Central memory CD4-positive, alpha-beta T cell (primary cell): Measurements from ENCODE around the gene BTBD7.
A peak's percentile ranks its signal among the peaks of the same experiment; 100 is the strongest.
"Not testable (repeated sequence)": the region's sequence is repeated elsewhere in the genome, so short reads cannot be mapped to it uniquely, and the experiment has no call there.

Source experiments
- DNase-seq: peaks from one replicate; pipeline ENCODE4 v3.0.0; 2022

Gene BTBD7

DNA sequence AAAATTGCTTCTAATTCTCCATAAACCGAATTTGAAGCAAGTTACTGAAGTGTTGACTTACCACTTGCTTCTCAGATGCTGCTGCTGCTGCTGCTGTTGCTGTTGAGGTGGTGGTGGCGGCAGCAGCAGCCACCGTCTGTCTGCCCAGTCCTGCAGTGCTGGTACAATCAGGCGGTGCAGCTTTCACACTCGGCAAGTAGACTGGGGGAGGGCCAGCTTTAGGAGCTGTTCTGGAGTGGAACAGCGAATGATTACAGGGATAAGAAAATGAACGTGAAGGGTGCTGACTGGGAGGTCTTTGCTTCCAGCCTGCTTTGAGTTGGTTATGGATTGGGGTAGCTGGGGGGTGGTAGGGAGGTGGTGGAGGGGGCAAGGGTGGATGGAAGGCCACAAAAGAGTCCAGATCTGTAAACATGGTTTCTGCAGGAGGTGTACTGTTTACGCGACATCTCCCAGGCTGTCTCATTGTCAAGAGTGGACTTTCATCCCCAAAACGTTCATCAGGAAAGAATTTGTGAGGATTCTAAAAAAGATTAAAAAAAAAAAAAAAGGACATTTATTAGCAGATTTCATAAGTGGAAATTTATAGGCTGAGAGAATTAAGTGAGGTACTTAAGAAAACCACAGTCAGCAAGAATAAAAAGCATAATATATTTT is 86.9 kb downstream of the BTBD7 start:
- DNase-seq, result no peak

DNA sequence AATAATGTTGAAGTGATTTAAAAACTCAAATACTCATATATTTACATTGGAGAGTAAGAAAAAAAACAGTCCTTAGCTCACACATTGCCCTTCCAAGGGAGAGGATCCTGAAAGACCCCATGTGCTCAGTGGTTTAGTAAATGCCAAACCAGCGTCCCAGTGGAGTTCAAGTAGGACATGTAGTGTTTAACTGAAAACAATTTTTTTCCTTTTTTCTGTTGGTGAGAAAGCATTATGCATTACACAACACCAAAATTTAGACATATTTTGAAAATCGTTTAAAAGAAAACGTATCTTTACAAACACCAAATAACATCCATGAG is 92.2 kb downstream of the BTBD7 start:
- no peak for DNase-seq

DNA sequence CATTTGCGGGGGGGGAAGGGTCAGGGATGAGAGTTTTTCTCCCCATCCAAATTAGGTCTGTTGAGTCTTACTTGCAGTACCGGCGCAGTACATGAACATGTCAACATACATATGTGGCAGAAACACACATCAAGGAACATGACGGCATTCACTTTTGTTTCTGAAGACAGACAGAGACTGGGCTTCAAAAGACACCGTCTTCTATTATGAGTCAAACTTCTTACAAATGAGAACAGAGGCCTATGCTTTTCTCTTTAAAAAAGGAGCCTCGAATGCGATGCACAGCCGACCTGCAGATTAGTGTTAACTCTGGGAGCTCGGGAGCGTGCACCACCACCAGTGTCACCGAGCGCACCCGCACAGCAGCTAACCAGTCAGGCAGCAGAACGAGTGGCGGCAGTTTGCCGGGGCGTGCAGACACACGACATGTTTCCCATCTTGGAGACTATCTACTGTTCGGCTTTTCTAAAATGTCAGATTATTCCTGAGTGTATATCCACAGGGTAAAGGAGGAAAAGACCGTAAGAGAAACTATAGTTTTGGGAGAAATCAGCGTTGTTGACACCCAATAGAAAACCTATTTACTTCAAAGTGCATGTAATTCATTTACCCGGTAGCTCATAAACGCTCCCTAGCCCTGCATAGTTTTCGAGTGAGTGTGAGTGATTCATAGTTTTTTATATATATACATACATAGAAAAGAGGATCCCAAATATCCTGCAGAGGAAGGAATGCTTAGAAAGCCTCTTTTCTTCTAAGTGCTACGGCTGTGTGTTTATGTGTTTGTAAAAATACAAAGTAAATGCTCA is 92.8 kb downstream of the BTBD7 start:
- no peak for DNase-seq

DNA sequence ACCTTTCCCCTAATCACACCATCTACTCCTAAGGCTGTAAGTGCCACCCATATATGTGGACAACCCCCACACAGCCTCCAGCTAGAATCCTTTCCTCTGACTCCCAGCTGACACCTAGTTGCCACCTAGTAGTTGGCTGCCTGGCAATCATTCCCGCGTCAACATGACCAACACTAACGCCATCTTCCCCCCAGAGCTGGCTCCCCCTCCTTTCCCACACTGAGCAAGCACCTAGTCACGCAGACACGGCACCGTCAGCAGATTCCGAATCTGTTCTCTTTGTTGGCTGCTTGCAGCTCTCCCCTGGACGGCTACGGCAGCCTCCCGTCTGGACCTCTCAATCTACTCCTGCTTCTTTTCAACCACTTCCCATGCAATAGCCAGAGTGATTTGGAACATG is 98.0 kb downstream of the BTBD7 start:
- no peak for DNase-seq

DNA sequence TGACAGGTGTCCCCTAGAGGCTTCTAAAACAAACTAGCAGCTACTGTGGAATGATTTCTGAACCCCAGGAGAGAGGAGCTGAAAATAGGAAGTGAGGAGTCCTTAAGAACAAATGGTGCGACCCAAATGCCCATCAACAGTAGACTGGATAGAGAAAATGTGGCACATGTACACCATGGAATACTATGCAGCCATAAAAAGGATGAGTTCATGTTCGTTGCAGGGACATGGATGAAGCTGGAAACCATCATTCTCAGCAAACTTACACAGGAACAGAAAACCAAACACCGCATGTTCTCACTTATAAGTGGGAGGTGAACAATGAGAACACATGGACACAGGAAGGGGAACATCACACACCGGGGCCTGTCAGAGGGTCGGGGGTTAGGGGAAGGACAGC is 99.8 kb downstream of the BTBD7 start:
- not testable (repeated sequence) for DNase-seq

DNA sequence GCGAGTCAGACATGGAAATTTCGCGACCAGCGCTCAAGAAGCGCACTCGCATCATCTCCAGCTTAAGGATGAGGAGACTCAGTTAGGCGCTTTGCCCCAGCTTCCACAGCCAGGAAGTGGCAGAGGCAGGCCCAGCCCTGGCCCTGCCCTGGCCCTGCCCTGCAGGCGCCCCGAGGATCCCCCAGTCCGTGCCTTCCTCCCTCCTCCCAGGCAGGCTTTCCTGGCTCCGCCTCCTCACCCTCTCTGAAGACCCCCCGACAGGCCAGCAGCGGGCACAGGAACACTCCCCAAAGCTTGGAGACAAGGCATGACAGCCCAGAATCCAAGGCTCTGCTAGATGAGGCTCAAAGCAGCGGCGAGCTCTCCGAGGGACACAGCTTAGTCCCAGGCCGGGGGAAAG is 100.7 kb downstream of the BTBD7 start:
- no peak for DNase-seq

DNA sequence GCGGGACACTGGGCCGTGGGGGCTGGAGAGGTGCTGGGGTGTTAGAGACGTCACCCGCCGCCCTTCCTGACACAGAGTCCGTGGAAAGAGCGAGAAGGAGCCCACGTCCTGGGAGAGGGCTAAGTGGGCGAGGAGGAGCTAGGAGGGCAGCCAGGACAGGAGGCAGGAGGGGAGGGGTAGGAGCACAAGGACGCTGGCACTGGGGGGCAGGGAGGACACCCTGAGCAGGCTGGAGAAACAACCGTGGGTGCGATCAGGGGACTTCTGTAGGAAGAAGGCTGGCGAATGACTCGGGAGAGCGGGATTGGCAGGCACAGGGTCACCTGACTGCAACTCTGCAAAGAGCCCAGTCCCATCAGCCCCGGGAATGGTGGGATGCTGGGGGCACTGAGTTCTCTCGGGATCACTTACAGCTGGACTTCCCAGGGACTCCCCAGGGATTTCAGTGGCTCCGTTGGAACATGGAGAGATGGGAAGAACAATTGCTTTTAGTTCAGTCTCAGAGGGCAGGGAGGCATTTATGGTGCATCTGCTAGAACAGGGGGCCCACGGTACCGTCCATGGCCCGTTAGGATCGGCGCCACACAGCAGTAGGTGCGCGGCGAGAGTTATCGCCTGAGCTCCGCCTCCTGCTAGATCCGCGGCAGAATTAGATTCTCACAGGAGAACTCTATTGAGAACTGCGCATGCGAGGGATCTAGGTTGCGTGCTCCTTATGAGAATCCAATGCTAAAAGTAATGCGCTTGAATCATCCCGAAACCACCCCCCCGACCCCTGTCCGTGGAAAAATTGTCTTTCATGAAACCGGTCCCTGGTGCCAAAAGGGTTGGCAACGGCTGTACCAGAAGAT is 101.5 kb downstream of the BTBD7 start:
- no peak for DNase-seq

DNA sequence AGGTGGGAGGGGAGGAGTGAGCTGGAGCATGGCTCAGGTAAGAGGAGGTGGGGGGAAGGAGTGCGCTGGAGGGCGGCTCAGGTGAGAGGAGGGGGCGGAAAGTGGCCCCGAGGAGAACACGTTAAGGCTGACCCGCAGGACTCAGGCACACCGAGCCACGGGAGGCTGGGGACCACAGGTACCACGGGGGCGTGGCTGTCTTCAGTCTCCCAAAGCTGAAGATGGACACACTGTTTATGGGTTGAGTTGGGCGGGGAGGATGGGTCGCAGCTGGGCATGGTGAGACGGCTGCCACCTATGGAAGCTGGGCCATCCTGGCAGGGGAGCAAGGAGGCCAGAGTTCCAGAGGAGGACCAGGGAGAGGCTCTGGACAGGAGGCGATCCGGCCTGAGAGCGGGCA is 102.3 kb downstream of the BTBD7 start:
- no peak for DNase-seq

DNA sequence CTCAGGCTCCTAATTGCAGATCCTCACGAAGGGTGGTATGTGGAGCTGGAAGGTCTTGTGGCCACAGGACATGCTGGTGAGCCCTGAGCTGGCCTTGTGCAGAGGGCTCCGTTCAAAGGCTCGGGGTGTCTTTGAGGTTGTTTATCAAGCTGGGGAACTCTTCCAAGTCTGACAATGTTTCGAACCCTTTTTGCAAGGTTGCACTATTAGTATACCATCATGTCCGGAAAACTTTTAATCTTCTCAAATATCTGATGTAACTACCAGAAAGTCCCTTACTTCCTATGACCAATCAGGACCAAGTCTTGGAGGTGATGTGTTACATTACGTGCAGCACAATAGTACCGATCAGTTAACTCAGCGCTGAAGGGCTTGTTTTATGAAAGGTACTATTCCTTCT is 104.3 kb downstream of the BTBD7 start:
- no peak for DNase-seq

DNA sequence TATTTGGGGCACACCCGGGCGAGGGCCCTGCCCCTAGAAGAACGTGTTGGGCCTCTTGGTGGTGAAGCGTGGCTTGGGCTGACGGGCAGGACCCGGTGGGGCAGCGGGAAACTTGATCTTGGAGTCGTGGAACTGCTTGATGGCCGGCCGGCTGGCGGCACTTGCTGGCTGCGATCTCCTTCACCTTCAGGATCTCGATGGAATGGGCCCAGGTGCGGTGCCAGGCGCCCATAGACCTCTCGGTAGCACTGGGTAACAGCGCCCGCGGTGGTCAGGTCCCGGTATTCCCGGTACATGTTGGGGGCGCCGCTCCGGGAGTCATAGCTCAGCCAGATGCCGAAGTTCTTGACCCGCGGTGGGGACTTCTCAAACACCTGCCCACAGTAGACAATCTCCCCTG is 109.3 kb downstream of the BTBD7 start:
- no peak for DNase-seq

DNA sequence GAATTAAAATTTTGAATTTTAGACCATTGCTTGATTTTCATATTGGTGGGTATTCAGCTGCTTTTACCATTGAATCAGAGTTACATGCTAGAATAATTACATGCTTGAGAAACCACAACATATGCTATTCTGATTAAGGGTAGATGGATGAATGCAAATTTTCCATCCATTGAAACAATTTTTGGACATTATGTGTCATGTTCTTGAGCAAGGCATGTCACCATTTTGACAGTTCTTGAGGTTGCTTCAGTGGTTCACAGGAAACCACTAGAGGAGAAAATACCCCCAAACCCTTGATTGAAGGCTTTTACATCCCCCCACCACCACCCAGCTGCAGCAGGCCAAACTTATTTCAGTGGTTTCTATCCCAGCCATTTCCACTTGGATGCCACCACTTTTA is 112.3 kb downstream of the BTBD7 start:
- no peak for DNase-seq

DNA sequence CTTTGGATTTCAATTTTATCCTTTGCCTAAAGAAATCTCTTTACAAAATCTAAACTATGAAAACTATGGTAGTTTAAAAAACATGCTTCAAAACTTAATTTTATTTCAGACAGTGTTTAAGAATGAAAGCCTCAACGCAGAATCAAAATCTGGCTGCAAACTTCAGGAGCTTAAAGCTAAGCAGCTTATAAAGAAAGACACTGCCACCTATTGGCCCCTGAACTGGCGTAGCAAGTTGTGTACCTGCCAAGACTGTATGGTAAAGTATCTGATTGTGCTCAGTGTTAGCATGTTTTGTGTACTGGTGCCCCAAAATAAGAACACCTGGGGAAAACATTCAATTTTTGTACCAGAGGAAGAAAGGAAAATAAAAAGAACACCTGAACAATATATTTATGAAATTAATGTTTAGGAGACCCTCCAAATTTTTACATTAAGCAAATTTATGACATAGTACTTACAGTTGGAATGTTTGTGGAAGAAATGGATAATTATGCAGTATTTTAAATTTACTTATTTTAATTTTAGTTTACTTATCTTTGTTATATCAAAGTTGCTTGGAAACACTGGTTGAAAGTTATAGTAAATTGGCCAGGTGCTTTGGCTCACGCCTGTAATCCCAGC is 113.6 kb downstream of the BTBD7 start:
- DNase-seq, result peak; percentile 44

DNA sequence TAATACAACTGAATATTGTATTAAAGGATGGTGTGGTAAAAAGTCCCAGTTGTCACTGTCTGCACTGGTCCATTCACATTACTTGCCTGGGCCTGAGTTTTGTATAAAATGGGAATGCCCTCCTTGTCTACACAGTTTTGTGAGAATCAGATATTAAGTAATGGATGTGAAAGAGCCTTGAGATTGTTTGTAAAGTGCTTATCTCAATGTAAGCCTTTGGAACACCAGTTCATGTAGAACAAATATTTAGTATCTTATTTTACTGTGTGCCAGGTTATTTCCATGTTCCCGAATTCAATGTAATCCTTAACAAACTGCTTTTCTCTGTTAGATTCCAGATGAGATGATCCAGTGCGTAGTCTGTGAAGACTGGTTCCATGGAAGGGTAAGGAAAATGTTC is 118.2 kb downstream of the BTBD7 start:
- DNase-seq, result no peak

DNA sequence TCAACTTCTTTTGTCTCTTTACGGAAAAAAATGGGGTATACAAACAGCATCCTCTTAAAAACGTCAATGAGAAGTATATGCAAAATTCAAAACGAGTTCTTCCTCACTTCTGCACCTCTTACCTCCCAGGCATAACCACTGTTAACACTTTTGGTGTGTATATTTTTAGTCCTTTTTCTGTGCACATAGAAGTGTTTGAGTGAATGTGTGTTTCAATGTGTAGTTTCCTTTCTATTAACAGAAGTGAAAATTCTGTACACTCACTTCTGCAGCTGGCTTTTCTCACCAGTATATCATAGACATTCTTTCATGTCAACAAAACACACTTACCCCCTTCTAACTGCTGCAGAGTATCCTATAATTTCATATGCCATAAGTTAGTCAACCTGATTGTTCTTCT is 120.4 kb downstream of the BTBD7 start:
- DNase-seq, result no peak

DNA sequence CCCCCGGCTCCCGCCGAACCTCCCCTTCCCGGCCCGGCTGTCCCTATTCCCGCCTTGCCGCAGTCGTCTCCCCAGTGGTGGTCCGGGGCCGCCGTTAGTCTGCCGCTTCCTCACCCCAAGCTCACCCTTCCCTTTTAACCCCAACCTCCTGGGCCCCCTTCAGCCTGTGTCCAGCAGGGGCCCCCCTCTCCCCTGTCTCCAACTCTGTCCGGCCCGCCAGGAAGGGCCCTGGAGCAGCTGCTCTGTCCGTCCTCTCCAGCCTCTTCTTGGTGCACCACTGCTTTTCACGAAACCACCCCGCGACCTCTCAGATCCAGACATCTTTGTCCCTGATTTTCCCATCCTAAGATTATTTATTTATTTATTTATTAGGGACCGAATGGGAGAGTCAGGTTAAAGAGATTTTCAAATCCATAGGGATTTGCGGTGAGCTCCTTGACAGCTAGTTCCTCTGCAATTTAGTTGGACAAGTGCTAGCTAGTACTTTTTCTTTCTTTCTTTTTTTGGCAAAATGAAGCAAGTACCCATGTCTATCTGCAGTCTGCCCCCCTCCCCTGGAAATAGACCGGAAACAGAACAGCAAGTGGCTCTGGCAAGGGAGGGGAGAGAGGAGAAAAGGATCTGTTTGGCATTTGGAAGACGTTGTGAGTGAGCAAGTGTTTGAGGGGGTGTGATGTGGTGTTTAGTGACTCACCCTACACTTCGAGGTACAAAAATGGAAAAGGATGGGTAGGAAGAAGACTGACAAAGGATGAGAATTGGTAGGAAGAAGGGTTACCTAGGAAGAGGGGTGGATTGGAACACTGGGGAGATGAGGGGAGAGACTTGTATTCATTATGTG is 125.1 kb downstream of the BTBD7 start:
- DNase-seq, result peak; percentile 23

DNA sequence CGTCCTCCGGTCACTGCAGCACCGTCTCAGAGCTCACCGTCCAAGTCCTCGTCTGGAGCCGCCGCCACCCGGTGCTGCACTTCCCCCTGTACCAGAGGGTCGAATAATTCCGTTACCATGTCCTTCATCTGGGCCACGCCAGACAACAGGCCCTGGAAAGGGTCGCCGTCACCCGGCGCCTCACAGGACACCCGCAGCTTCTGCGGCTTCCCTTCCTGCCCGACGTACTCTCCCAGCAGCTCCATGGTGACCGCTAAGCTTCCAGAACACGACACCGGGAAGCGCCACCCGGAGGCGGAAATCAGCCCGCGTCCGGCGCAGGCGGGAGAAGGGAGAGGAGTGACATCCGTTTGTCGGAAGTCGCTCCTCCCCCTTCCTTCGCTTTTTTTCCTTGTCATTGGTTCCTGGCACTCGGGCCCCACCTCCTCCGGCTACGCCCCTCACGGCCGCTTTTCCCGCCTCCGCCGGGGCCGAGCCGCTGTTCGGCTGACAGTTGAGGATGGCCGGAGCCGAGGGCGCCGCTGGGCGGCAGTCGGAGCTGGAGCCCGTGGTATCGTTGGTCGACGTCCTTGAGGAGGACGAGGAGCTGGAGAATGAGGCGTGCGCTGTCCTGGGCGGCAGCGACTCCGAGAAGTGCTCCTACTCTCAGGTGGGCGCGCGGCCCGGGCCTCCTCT is 125.9 kb downstream of the BTBD7 start, which contains the start of the genes GON7 and UBR7:
GON7 (minus strand) TSS at position 273 of the 675 bp plus-strand sequence; CDS start at position 245, 28 bp downstream.
UBR7 (plus strand) TSS at position 464 of the 675 bp plus-strand sequence; CDS start at position 500, 36 bp downstream.
- peak; percentile 84 for DNase-seq

DNA sequence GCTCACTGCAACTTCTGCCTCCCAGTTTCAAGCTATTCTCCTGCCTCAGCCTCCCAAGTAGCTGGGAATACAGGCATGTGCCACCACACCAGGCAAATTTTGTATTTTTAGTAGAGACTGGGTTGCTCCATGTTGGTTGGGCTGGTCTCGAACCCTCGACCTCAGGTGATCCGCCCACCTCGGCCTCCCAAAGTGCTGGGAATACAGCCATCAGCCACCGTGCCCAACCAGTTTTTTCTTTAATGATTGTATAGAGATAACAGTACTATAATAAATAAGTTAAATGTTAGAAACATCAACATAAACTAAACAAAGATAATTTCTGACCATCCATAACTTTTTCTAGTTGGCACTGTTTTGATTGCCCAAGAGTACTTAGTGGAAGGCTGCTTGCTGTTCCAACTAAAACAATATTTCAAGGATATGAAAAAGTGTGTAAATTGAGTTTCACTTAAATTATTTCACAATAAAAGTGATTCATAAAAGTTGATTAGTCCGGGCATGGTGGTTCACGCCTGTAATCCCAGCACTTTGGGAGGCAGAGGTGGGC is 131.6 kb downstream of the BTBD7 start:
- DNase-seq, result no peak

DNA sequence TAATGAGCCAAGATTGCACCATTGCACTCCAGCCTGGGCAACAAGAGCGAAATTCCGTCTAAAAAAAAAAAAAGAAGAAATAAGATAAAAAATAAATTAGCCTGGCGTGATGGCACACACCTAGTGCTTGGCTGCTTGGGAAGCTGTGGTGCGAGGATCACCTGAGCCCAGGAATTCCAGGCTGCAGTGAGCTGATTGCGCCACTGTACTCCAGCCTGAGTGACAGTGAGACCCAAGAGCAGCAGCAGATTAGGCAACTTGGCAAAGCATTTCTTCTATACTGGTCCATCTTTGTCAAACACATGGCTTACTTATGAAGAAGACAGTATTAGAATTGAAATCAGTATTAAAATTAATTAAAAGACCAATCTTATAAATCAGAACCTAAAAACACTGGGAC is 132.3 kb downstream of the BTBD7 start:
- no peak for DNase-seq

DNA sequence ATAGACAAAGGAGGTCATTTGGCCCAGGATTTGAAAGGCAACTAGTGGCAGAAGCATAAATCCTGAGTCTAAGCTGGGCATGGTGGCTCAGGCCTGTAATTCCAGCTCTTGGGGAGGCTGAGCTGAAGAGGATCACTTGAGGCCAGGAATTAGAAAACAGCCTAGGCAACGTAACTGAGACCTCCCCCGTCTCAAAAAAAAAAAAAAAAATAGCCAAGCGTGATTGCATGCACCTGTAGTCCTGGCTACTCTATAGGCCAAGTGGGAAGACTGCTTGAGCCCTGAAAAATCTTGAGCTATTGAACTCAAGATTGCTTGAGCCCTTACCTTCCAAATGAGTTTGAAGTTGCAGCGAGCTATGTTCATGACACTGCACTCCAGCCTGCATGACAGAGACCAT is 133.8 kb downstream of the BTBD7 start:
- DNase-seq, result no peak

DNA sequence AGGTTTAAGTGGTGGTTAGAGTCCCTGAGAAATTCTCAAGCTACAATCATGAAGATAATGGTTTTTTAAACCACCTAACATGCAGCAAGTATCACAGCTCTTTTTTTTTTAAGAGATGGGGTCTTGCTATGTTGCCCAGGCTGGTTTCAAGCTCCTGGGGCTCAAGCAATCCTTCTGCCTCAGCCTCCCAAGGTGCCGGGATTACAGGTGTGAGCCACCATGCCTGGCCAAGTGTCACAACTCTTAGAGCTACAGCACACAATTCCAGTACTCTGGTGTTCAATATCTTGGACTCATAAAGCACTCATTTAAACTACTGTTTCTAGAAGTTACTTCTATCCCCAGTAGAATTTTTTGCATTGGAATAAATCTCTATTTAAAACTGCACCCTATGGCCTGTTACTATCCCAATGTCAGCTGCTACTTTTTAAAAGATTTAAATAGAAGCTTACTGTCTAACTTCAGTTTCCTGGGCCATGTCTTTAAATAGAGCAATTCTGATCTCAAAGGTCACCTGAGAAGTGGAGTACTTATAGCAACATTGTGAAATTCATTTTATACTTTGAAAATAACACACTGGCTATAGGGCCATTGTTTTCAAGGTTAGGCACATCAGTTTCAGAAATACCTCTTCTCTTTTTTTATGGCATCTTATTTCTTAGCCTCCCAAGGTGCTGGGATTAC is 137.4 kb downstream of the BTBD7 start:
- DNase-seq, result no peak
